Endodermal cell (in vitro differentiated cells): ENCODE data around the gene SCAPER. TPM values are rescaled to one million over a fixed set of nuclear protein-coding genes. Genes with fewer than 3 reads are reported as not detected.

Source experiments
- DNase-seq: peaks from one replicate; pipeline ENCODE4 v3.0.0-alpha.2; 2017
- H3K27ac ChIP-seq: 2 replicates; pipeline ENCODE4 v1.5.1; 2013; ENCODE audit warnings: mild to moderate bottlenecking, low read depth, low read length, moderate library complexity
- H3K27me3 ChIP-seq: 2 replicates; pipeline ENCODE4 v1.6.1; 2013; ENCODE audit warnings: mild to moderate bottlenecking, low read length, moderate library complexity; ENCODE audit not compliant: insufficient read depth, control insufficient read depth, poor library complexity, severe bottlenecking
- H3K36me3 ChIP-seq: 2 replicates; pipeline ENCODE4 v1.7.0; 2013; ENCODE audit warnings: mild to moderate bottlenecking, low read length, moderate library complexity; ENCODE audit not compliant: control insufficient read depth, insufficient read depth
- H3K4me1 ChIP-seq: one replicate; pipeline ENCODE4 v1.7.0; 2013; ENCODE audit warnings: low read length; ENCODE audit not compliant: control insufficient read depth, insufficient read depth
- H3K4me3 ChIP-seq: 2 replicates; pipeline ENCODE4 v1.5.1; 2013; ENCODE audit warnings: mild to moderate bottlenecking, low read length, moderate library complexity
- H3K9ac ChIP-seq: 2 replicates; pipeline ENCODE4 v1.6.1; 2013; ENCODE audit warnings: mild to moderate bottlenecking, low read length, moderate library complexity; ENCODE audit not compliant: poor library complexity, severe bottlenecking; ENCODE audit errors: extremely low read depth
- H3K9me3 ChIP-seq: 2 replicates; pipeline ENCODE4 v1.6.1; 2013; ENCODE audit warnings: mild to moderate bottlenecking, low read length, moderate library complexity; ENCODE audit not compliant: control insufficient read depth
- H3K27ac Mint-ChIP-seq: 2 replicates; pipeline ENCODE4 v1.8.0; 2020; ENCODE audit warnings: mixed read lengths
- H3K27me3 Mint-ChIP-seq: 2 replicates; pipeline ENCODE4 v1.8.0; 2021; ENCODE audit warnings: mild to moderate bottlenecking, mixed read lengths; ENCODE audit not compliant: insufficient read depth
- H3K36me3 Mint-ChIP-seq: 2 replicates; pipeline ENCODE4 v1.8.0; 2020; ENCODE audit warnings: low read depth, mixed read lengths
- H3K4me1 Mint-ChIP-seq: 2 replicates; pipeline ENCODE4 v1.8.0; 2020; ENCODE audit warnings: mixed read lengths
- H3K4me3 Mint-ChIP-seq: 2 replicates; pipeline ENCODE4 v1.8.0; 2020; ENCODE audit warnings: mild to moderate bottlenecking, moderate library complexity, mixed read lengths
- H3K9me3 Mint-ChIP-seq: 2 replicates; pipeline ENCODE4 v1.8.0; 2020; ENCODE audit warnings: mild to moderate bottlenecking, mixed read lengths
- WGBS, 2 experiments: methylation state at CpG; one replicate each; pipeline versions ENCODE4 v1.1.5 to v1.1.7; 2013; ENCODE audit warnings: missing lambda C conversion rate in 2 of 2, mixed read lengths in 1 of 2; ENCODE audit not compliant: insufficient coverage in 1 of 2, insufficient read length in 1 of 2; 5-methylcytosine and 5-hydroxymethylcytosine counted together
- total RNA-seq, 2 donors: library from RNA; stranded (reverse); fragmentation: NEBNext Ultra II Directional in 1 of 2; extraction: Animal tissue kit (Norgen Biotek cat#: 25700) in 1 of 2; gene quantifications; 2 replicates in 1 of 2; 3 replicates in 1 of 2; pipeline ENCODE4 v1.2.1, GENCODE V29; 2021
- TF ChIP-seq, protein P1 (sequence below): fragments of 200-600 bp; sonication (generic); conservative IDR thresholded peaks from 2 replicates; pipeline ENCODE4 v1.5.0; 2021; ENCODE audit warnings: antibody characterized with exemption, mild to moderate bottlenecking

SCAPER gene
- total RNA-seq, 2 donors from 2014 or later, result 8.9 to 12.2 TPM

DNA sequence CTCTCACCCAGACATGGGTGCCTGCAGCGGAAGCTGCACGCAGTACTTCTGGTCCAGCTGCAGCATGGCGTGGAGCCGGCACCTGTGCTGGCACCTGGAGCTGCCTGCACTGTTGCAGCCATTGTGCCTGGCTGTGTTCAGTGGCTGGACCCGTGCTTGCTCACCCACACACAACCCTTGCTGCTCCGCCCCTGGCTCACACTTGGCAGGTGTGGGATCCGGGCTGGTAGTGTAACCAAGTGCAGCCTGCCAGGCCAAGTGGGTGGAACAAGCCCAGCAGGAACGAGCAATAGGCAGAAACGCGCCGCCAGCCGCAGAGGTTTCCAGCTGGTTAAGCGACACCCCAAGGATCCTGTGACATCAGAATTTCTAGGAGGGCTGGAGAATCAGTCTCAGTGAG lies 11.2 kb upstream of the SCAPER start:
- peaks cover 85% of the 10 kb centered on the region for H3K27me3 Mint-ChIP-seq
- no peak overlapping the region for H3K4me3 Mint-ChIP-seq
- Histone ChIP-seq H3K9me3 (no peaks in the 10 kb centered on the region), H3K27me3 (peaks cover 69% of the 10 kb centered on the region), H3K4me3 (no peak overlapping the region), H3K9ac (no peak overlapping the region), H3K27ac (no peak overlapping the region), H3K4me1 (no peaks in the 10 kb centered on the region), H3K36me3 (no peaks in the 10 kb centered on the region)
- H3K9me3 Mint-ChIP-seq, result no peaks in the 10 kb centered on the region
- DNase-seq, result no peak
- WGBS, 2 experiments, result 92 to 95% methylated on average over 7 to 13 of the region's 13 CpGs
- TF ChIP-seq, protein P1, sequence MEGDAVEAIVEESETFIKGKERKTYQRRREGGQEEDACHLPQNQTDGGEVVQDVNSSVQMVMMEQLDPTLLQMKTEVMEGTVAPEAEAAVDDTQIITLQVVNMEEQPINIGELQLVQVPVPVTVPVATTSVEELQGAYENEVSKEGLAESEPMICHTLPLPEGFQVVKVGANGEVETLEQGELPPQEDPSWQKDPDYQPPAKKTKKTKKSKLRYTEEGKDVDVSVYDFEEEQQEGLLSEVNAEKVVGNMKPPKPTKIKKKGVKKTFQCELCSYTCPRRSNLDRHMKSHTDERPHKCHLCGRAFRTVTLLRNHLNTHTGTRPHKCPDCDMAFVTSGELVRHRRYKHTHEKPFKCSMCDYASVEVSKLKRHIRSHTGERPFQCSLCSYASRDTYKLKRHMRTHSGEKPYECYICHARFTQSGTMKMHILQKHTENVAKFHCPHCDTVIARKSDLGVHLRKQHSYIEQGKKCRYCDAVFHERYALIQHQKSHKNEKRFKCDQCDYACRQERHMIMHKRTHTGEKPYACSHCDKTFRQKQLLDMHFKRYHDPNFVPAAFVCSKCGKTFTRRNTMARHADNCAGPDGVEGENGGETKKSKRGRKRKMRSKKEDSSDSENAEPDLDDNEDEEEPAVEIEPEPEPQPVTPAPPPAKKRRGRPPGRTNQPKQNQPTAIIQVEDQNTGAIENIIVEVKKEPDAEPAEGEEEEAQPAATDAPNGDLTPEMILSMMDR, result no peak
- H3K27ac Mint-ChIP-seq, result no peak overlapping the region
- H3K4me1 Mint-ChIP-seq, result no peaks in the 10 kb centered on the region
- no peaks in the 10 kb centered on the region for H3K36me3 Mint-ChIP-seq

DNA sequence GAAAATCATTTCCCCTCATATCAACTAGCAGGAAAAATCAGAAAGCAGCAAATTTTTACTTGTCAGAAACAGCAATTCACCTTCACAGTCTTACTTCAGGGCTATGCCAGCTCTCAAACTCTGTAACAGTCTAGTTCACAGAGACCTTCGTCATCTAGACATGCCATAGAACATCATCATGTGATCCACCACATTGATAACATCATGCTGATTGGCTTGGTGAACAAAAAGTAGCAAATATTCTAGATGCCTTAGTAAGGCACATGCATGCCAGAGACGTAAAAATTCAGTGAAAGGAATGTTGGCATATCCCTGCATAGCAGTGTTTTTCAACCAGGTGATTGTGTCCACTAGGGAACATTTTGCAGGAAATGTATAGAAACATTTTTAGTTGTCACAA lies 8.6 kb upstream of the SCAPER start:
- H3K9me3 Mint-ChIP-seq, result no peaks in the 10 kb centered on the region
- no peak overlapping the region for H3K4me3 ChIP-seq
- no peak overlapping the region for H3K27ac ChIP-seq
- TF ChIP-seq, protein P1, result no peak
- no peak overlapping the region for H3K4me3 Mint-ChIP-seq
- 83 to 88% methylated on average over 2 of the region's 2 CpGs for WGBS, 2 experiments
- no peak for DNase-seq
- peaks cover 85% of the 10 kb centered on the region for H3K27me3 Mint-ChIP-seq
- H3K9ac ChIP-seq, result no peak overlapping the region
- H3K9me3 ChIP-seq, result no peaks in the 10 kb centered on the region
- H3K4me1 Mint-ChIP-seq, result no peaks in the 10 kb centered on the region
- H3K36me3 ChIP-seq, result no peaks in the 10 kb centered on the region
- H3K27me3 ChIP-seq, result peaks cover 73% of the 10 kb centered on the region
- H3K36me3 Mint-ChIP-seq, result no peaks in the 10 kb centered on the region
- H3K27ac Mint-ChIP-seq, result no peak overlapping the region
- H3K4me1 ChIP-seq, result no peaks in the 10 kb centered on the region

DNA sequence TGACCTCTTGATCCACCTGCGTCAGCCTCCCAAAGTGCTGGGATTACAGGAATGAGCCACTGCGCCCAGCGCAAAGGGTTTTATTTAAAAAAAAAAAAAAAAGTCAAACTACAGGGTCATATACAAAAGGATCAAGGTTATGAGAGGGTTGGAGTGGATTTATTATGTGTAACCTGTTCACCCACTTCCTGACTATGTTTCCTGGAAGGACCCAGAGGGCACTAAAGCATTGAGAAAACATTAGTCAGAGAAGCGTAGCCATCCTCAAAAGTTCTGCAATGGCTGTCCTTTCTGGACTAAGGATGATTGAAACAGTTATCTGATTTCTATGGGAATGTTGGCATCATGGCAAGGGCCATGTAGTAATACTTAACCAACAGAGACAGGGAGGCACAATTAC lies 7.3 kb upstream of the SCAPER start:
- H3K27me3 ChIP-seq, result peaks cover 86% of the 10 kb centered on the region
- H3K9me3 ChIP-seq, result no peaks in the 10 kb centered on the region
- DNase-seq, result no peak
- no peak overlapping the region for H3K9ac ChIP-seq
- H3K36me3 Mint-ChIP-seq, result no peaks in the 10 kb centered on the region
- H3K4me3 Mint-ChIP-seq, result no peak overlapping the region
- H3K36me3 ChIP-seq, result no peaks in the 10 kb centered on the region
- no peaks in the 10 kb centered on the region for H3K9me3 Mint-ChIP-seq
- no peaks in the 10 kb centered on the region for H3K4me1 ChIP-seq
- no peak overlapping the region for H3K27ac Mint-ChIP-seq
- H3K27me3 Mint-ChIP-seq, result peaks cover 87% of the 10 kb centered on the region
- no peak overlapping the region for H3K27ac ChIP-seq
- no peak overlapping the region for H3K4me3 ChIP-seq
- 89 to 94% methylated on average over 1 to 4 of the region's 4 CpGs for WGBS, 2 experiments
- TF ChIP-seq, protein P1, result no peak
- H3K4me1 Mint-ChIP-seq, result no peaks in the 10 kb centered on the region
